Left renal pelvis (tissue), 4 donors: ENCODE results near the gene MAD2L1. TPM values are rescaled to one million over a fixed set of nuclear protein-coding genes. Genes with fewer than 3 reads are reported as not detected.

Experiments
- DNase-seq, 4 donors: peaks; one replicate each; pipeline ENCODE4 v3.0.0-alpha.2; 2013; ENCODE audit warnings: low read depth in 4 of 4, low spot score in 3 of 4
- polyA plus RNA-seq, 4 donors: library from polyadenylated mRNA; unstranded; fragments of 120-200 nt; gene quantifications; one replicate each; pipeline ENCODE4 v1.2.1, GENCODE V29; 2013; ENCODE audit not compliant: insufficient read length in 4 of 4

The MAD2L1 gene
- polyA plus RNA-seq, 4 donors: 35.6 to 57.2 (median 51.0) TPM

DNA sequence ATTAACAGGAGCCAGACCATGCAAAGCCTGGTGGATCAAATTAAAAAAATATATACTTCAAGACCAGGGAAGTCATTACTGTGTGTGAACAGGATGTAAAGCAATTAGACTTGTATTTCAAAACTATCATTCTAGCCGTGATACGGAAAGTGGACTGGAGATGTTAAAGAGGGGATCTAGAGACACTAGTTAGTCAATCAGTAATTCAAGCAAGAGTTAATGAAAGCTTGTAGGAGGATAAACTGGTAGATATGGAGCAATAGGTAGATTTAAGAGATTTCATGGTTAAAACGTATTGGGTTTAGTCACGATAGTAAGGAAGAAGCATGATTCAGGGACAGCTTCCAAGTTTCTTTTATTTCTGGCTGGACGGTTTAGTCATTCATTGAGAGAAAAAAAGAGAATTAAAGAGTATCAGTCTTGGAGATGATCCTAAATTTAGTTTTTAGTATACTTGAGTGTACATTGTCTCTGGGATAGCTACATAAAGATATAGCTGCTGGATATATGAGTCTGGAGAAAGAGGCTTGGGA lies 3.9 kb downstream of the MAD2L1 start:
- DNase-seq: no peak

- no peak for DNase-seq
Measured at GRCh38 chr4:120059036-120059435, 7.6 kb downstream of the MAD2L1 start.

- no peak for DNase-seq
Measured at GRCh38 chr4:120057416-120057815, 9.2 kb downstream of the MAD2L1 start.

DNA sequence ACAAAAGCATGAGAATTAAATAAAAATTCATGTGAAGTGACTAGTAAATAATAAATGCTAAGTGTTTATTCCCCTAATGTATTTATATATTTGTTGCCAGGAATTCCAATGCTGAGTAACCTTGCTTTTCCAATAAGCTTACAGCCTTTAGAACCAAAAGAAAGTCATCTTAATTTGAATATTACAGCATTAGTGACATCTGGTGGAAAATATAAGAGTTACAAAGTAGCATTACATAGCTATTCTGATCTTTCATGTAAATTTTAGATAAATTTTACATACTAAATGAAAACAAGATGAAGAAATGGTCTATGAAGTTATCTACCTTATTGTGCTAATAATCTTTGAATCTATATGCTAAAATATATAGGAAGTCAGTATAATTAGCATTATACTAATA lies 10.4 kb downstream of the MAD2L1 start:
- DNase-seq: no peak

DNA sequence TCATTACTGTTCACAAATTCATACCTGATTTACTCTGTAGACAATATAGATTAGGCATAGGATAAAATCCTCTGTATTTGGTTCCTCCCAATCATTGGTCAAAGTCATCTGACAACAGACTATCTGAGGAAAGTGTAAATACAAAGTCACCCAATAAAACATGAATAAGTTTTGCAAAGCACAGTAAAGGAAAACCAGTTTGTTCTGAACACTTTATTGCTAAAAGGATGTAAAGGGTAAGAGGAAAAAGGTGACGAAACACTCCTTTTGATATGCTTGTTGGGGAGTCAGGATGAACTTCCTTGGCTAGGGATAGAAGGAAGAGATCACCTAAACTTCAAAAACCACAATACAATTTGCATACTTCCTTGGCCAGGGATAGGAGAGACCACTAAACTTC lies 10.9 kb downstream of the MAD2L1 start:
- DNase-seq: no peak

DNA sequence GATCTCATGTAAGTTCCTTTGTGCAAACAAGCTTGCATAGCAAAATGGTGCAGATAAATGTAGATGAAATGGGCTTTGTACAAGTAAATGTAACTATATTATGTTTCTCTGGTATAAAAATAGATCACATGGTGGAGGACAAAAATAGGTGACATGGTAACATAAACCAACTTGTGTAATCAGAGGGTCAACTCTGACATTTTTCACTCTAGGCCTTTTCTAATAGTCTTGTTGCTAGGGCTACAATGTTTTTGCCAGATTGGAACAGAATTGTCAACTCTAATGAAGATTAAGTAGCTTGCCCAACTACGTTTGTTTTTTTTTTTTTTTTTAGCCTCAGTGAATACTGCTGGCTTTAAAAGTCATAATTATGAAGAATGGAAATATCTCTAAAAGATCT lies 11.5 kb downstream of the MAD2L1 start:
- no peak for DNase-seq

DNA sequence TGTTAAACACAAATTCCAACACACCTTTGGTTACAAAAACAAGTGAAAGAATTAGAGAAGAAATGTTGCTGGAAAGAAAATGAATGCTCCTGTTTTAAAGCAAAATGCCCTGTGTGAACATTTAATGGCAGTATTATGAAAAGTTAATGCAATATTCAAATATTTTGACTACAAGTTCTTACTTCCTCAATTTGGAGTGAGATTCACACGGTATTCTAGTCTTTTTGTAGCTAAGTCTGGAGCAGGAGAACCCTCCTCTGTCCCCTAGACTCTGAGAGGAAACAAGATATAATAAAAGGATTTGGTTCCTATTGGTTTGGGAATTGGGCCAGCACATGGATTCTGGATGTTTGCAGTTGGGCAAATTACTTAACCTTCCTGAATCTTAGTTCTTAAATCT lies 12.7 kb downstream of the MAD2L1 start:
- no peak for DNase-seq

- no peak for DNase-seq
Measured at GRCh38 chr4:120052856-120053255, 13.8 kb downstream of the MAD2L1 start.

GRCh38 chr4:120051253-120051652 lies 15.4 kb downstream of the MAD2L1 start:
- no peak for DNase-seq

DNA sequence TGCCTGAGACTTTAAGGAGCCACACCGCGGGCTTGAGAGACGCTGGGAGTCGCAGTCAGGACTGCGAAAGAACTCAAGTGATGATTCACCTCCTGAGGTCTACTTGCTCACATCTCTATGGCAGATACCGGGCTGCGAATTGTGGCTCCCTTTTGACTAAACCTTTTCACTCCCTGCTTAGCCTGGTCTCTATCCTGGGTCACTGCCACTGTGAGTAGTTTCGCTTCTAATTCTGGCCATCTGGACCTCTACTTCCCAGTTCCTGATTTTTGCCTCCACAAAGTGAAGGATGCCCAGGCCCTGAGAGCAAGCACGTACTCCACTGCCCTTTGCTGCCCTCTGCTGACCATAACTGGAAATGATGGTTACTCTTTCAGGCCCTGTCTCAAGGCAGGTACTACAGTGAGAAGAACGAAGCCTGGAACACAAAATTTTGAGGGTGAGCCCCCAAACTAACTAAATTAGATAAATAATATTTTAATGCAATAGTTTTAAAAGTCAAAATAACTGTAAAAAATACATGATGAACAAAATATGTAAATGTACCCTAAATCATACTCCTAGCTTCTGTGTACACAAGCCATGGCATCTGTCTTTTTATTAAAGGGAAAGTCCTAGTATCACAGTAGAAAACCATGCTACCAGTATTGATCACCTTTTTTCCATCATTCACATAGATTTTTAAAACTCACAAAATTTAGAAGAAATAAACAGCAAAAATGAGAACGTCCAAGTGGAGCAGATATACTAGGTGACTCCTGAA lies 16.7 kb downstream of the MAD2L1 start:
- DNase-seq: peak; percentile 67 to 77 (median 72)

DNA sequence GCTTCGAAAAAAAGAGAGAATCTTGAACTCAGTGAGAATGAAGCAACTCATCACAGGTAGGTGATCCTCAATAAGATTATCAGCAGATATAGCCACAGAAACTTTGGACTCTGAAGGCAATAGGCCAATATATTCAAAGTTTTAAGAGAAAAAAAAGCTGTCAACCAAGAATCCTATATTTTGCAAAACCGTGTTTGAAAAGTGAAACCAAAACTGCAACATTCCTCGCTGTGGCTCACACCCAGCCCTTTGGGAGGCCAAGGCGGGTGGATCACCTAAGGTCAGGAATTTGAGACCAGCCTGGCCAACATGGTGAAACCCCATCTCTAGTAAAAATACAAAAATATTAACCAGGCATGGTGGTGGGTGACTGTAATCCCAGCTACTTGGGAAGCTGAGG lies 22.8 kb downstream of the MAD2L1 start:
- no peak for DNase-seq

DNA sequence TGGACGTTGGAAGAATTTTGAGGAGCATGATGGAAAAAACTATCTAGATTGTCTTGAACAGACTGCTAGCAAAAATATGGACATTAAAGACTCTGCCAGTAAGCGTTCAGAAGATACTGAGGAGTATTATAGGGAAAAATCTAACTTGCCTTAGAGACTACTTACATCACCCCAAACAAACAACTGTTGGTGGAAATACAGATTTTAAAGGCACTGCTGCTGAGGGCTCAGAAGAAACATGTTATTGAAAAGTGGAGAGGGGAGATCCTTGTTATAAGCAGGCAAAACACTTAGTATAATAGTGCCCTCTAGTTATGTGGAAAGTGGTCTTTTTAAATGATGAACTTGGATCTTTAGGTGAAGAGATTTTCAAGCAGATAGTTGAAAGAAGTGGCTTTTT lies 29.2 kb downstream of the MAD2L1 start:
- DNase-seq: no peak

DNA sequence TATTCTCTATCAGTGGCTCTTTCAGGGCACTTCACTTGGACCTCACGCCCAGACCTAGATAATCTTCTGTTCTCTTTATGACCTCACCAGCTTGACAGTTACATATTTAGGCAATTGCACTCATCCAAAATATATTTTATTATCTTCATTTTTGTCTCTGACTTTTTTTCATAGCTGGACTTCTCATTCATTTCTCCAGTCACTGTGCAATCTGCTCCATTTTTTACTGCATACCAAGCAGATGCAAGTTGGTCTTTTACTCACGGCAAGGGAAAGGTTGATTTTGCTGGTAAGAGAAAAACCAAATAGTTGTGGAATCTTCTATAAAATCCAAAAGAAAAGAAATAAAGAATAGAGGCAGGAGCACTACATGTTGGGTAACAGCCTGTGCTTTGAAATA lies 31.7 kb downstream of the MAD2L1 start:
- DNase-seq: no peak

DNA sequence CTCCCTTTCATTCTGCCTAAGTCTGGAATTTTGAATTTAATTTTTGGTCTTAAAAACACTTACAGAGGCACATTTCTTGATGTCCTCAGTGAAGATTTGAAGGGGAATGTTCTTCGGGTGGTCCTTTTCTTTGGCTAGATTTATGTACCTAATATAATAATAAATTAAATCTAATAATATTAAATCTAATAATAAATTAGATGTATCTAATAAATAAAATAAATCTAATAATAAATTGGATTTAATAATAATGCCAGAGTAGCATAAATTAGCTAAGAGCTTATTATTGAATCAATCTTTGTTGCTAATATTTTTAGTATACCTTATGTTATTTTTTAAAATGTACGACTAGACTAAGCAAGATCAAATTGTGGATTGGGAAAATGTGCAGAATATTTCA lies 39.8 kb downstream of the MAD2L1 start:
- no peak for DNase-seq

GRCh38 chr4:120025516-120025915 lies 41.1 kb downstream of the MAD2L1 start:
- no peak for DNase-seq

GRCh38 chr4:120018786-120019185 lies 47.9 kb downstream of the MAD2L1 start:
- no peak for DNase-seq

GRCh38 chr4:120017939-120018692 lies 48.5 kb downstream of the MAD2L1 start:
- DNase-seq: no peak

DNA sequence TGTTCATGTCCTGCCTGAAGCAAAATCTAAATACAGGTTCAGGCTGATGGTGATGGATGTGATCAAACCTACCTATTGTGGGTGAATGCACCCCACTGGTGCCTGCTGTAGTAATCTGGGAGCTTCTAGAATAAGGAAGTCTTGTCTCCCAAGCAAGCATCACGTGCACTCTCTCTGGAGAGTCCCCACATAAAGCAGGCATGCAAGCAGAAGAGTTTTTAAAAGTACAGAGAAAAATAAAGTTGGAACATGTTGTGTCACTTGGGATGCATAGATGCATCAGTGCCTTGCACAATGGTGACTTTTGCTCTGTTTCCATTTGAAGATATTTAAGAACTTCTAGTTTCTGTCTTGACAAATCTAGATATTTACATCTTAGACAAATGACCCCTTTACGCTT lies 54.9 kb downstream of the MAD2L1 start:
- DNase-seq: no peak

DNA sequence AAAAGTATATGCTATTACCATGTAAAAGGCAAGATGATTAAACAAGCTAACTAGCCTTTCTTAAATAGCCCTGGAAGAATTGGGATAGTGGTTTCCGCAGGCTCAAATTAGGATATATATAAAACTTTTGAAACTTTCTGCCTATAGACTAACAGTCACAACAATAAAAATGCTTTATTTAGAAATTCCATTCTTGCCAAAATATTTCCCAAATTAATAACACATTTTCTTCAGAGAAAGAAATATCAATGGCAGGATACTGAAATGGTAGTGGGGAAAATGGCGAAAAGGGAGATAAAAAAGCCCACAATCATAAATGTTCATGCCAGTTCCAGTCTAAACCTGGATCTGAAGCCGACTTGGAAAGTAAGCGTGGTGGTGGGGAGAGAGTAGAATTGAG lies 56.0 kb downstream of the MAD2L1 start:
- DNase-seq: no peak

GRCh38 chr4:120009731-120010130 lies 56.9 kb downstream of the MAD2L1 start:
- DNase-seq: no peak

DNA sequence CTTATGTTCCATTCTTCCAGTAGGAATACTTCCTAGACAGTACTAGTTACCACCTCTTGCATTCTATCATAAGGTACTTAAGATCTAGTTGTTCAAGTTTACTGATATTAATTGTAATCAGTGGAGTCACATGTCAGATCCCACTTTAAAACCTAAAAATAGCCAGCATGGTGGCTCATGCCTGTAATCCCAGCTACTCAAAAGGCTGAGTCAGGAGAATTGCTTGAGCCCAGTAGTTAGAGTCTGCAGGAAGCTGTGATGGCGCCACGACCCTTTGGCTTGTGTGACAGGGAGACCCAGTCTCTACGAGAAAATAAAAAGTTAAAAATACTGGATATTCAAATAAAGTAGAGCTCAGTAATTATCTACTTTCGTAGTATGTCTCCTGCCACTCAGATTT lies 57.7 kb downstream of the MAD2L1 start:
- DNase-seq: no peak

- DNase-seq: no peak
Measured at GRCh38 chr4:120007896-120008436, 58.7 kb downstream of the MAD2L1 start.
